Fibroblast of lung (primary cell): ENCODE data around the gene PTPRO. TPM values are rescaled to one million over a fixed set of nuclear protein-coding genes. Genes with fewer than 3 reads are reported as not detected.
A peak's percentile ranks its signal among the peaks of the same experiment; 100 is the strongest.

Experiments used
- DNase-seq, 2 donors: peaks; one replicate each; pipeline versions ENCODE4 v3.0.0 to v3.0.0-alpha.2; 2010; ENCODE audit warnings: low read depth in 2 of 2
- H2AFZ ChIP-seq: 2 replicates; pipeline ENCODE4 v1.5.1; 2012; ENCODE audit warnings: low read length, control low read depth, inconsistent platforms
- H3K27ac ChIP-seq: 2 replicates; pipeline ENCODE4 v1.5.1; 2011; ENCODE audit warnings: low read length, control low read depth; ENCODE audit not compliant: insufficient read depth
- H3K27me3 ChIP-seq: 2 replicates; pipeline ENCODE4 v1.5.1; 2011; ENCODE audit warnings: mild to moderate bottlenecking, low read length; ENCODE audit not compliant: control insufficient read depth, insufficient read depth
- H3K36me3 ChIP-seq: 2 replicates; pipeline ENCODE4 v1.5.1; 2011; ENCODE audit warnings: low read length; ENCODE audit not compliant: control insufficient read depth, insufficient read depth
- H3K4me1 ChIP-seq: 2 replicates; pipeline ENCODE4 v1.5.1; 2011; ENCODE audit warnings: low read length; ENCODE audit not compliant: control insufficient read depth, insufficient read depth; ENCODE audit errors: extremely low read depth
- H3K4me2 ChIP-seq: 2 replicates; pipeline ENCODE4 v1.5.1; 2011; ENCODE audit warnings: low read length, control low read depth; ENCODE audit not compliant: insufficient read depth; ENCODE audit errors: extremely low read depth
- H3K4me3 ChIP-seq, 4 experiments: fragments of 200-600 bp in 1 of 4; sonication (generic) in 1 of 4; replicated peaks in 1 of 4; 2 replicates each; pipeline ENCODE4 v1.5.1; 2011 to 2016; ENCODE audit warnings: low read length in 4 of 4, low read depth in 3 of 4, mild to moderate bottlenecking in 3 of 4, control low read depth in 2 of 4, inconsistent platforms in 1 of 4, mixed read lengths in 1 of 4; ENCODE audit not compliant: insufficient read depth in 1 of 4; ENCODE audit errors: control extremely low read depth in 1 of 4
- H3K79me2 ChIP-seq: 2 replicates; pipeline ENCODE4 v1.5.1; 2012; ENCODE audit warnings: mild to moderate bottlenecking, low read length, inconsistent platforms; ENCODE audit not compliant: control insufficient read depth, insufficient read depth
- H3K9ac ChIP-seq: 2 replicates; pipeline ENCODE4 v1.5.1; 2011; ENCODE audit warnings: mild to moderate bottlenecking, low read length, control low read depth; ENCODE audit not compliant: insufficient read depth
- H3K9me3 ChIP-seq: 2 replicates; pipeline ENCODE4 v1.5.1; 2012; ENCODE audit warnings: low read depth, low read length; ENCODE audit not compliant: control insufficient read depth, insufficient read depth
- H4K20me1 ChIP-seq: 2 replicates; pipeline ENCODE4 v1.5.1; 2011; ENCODE audit warnings: low read length; ENCODE audit not compliant: control insufficient read depth, insufficient read depth; ENCODE audit errors: extremely low read depth
- CTCF ChIP-seq, 2 donors: IDR thresholded peaks in 1 of 2; conservative IDR thresholded peaks in 1 of 2; 1 replicate in 1 of 2; 2 replicates in 1 of 2; pipeline ENCODE4 v1.5.1; 2011 to 2012; ENCODE audit warnings: low read length in 2 of 2, control low read depth in 1 of 2, inconsistent platforms in 1 of 2, low read depth in 1 of 2, mild to moderate bottlenecking in 1 of 2
- EZH2 ChIP-seq: IDR thresholded peaks from 2 replicates; pipeline ENCODE4 v1.5.1; 2012; ENCODE audit warnings: low read length, control low read depth, mild to moderate bottlenecking; ENCODE audit errors: missing control alignments
- polyA plus RNA-seq, 2 donors: library from polyadenylated mRNA; depleted of rRNA in 1 of 2; stranded (reverse) in 1 of 2; unstranded in 1 of 2; fragments of >200 nt; gene quantifications; 2 replicates each; pipeline ENCODE4 v1.2.1, GENCODE V29; 2011 to 2012; ENCODE audit warnings: missing spikeins in 1 of 2
- total RNA-seq: library from RNA; depleted of rRNA; stranded (reverse); fragments of >200 nt; gene quantifications from 2 replicates; pipeline ENCODE4 v1.2.1, GENCODE V29; 2014

Gene PTPRO
- total and polyA plus RNA-seq, 2 donors (not counting 1 experiment from before 2014, with no cell fraction given): 0.33 to 0.35 TPM

GRCh38 chr12:15393037-15393436, 70.7 kb downstream of the PTPRO start:
- DNase-seq: no peak
- no peaks in the 10 kb centered on the region for H3K4me1 ChIP-seq
- H3K36me3 ChIP-seq: no peaks in the 10 kb centered on the region
- no peaks in the 10 kb centered on the region for H4K20me1 ChIP-seq
- TF ChIP-seq CTCF (conservative IDR thresholded peaks at IDR 0.05 in 1 of 2, IDR thresholded peaks at IDR 0.05 in 1 of 2; ENCODE audit: low read depth in 1 of 2, low read length in 2 of 2) (no peak), EZH2 (no peak)
- no peak overlapping the region for H3K27ac ChIP-seq
- H3K27me3 ChIP-seq: no peaks in the 10 kb centered on the region
- H3K4me2 ChIP-seq: no peak overlapping the region
- no peak overlapping the region for H3K4me3 ChIP-seq
- no peaks in the 10 kb centered on the region for H3K79me2 ChIP-seq
- H2AFZ ChIP-seq: no peak overlapping the region
- no peak overlapping the region for H3K9ac ChIP-seq
- H3K9me3 ChIP-seq: no peaks in the 10 kb centered on the region

GRCh38 chr12:15393995-15394394, 71.7 kb downstream of the PTPRO start:
- Histone ChIP-seq H3K4me2 (no peak overlapping the region), H2AFZ (no peak overlapping the region), H3K27me3 (no peaks in the 10 kb centered on the region), H3K36me3 (no peaks in the 10 kb centered on the region), H3K79me2 (no peaks in the 10 kb centered on the region), H3K9me3 (no peaks in the 10 kb centered on the region), H3K4me3 (no peak overlapping the region), H3K9ac (no peak overlapping the region), H3K4me1 (no peaks in the 10 kb centered on the region), H3K27ac (no peak overlapping the region), H4K20me1 (no peaks in the 10 kb centered on the region)
- DNase-seq: no peak
- TF ChIP-seq CTCF (conservative IDR thresholded peaks at IDR 0.05 in 1 of 2, IDR thresholded peaks at IDR 0.05 in 1 of 2; ENCODE audit: low read depth in 1 of 2, low read length in 2 of 2): no peak

GRCh38 chr12:15404485-15404884, 82.2 kb downstream of the PTPRO start:
- peak; percentile 35 to 72 for DNase-seq
- no peaks in the 10 kb centered on the region for H3K9me3 ChIP-seq
- no peaks in the 10 kb centered on the region for H3K27me3 ChIP-seq
- H3K79me2 ChIP-seq: no peaks in the 10 kb centered on the region
- H3K4me2 ChIP-seq: no peak overlapping the region
- H2AFZ ChIP-seq: no peak overlapping the region
- no peak overlapping the region for H3K4me3 ChIP-seq
- TF ChIP-seq CTCF (conservative IDR thresholded peaks at IDR 0.05 in 1 of 2, IDR thresholded peaks at IDR 0.05 in 1 of 2; ENCODE audit: low read depth in 1 of 2, low read length in 2 of 2) (no peak), EZH2 (no peak)
- no peak overlapping the region for H3K9ac ChIP-seq
- no peaks in the 10 kb centered on the region for H3K36me3 ChIP-seq
- no peak overlapping the region for H3K27ac ChIP-seq
- H3K4me1 ChIP-seq: no peaks in the 10 kb centered on the region
- H4K20me1 ChIP-seq: no peaks in the 10 kb centered on the region
